ENCODE results near the gene CSF2RB. TPM values are rescaled to one million over a fixed set of nuclear protein-coding genes. Genes with fewer than 3 reads are reported as not detected.

CSF2RB gene
- total RNA-seq, 1 experiment from 2014 or later = not detected

DNA sequence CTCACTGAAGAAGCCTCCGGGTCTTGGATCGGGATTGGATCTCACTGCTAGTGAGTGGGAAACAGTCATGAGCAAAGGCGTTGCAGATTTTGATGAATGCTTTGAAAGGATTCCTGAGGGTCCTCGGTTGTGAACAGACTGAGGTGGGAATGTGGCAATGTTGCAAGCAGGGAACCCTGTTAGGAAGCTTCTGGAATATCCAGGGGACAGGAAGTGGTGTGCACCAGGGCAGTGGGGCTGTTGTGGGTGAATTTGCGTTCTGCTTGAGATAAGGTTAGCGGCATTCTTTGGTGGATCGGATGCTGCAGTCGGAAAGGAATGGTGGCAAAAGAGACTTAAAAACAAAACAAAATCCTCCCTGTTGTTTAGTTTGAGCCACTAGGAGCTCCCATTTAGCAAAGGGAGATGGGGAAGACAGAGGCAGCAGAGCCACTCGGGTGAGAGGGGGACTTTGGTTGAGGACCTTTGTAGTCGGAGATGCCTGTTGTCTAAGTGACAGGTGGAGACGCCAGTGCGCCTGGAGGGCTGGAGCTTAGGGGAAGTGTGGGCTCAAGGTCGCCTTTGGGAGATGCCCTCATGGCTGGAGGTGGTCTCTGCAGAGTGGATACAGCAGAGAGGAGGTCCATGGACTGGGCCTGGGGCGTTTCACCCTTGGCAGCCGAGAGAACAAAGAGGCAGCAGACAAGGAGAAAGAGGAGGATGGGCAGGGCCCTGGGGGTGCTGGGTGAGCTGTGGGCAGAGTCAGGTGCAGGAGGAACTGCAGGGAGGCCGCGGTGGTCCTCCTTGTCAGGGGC, 37.6 kb downstream of the CSF2RB start:
- H3K4me2 ChIP-seq (ENCODE audit: insufficient read depth, insufficient read length, low read length) = no peak overlapping the region
- H3K9me3 ChIP-seq (ENCODE audit: control insufficient read depth, low read depth, low read length) = no peaks in the 10 kb centered on the region
- H4K91ac ChIP-seq (ENCODE audit: insufficient read length, low read depth, low read length) = no peak overlapping the region
- Mint-ChIP-seq H3K27ac (no peak overlapping the region; a peak in 3 of 7 replicates), H3K36me3 (ENCODE audit: insufficient read depth in 1 of 3, low read depth in 3 of 3) (no peaks in the 10 kb centered on the region; a peak in 1 of 7 replicates), H3K9me3 (peaks cover 0 to 2% of the 10 kb centered on the region in 2 experiments; a peak in 3 of 5 replicates), H3K27me3 (ENCODE audit: low read depth) (peaks cover 33% of the 10 kb centered on the region), H3K4me3 (no peak overlapping the region), H3K4me1 (peaks cover 3 to 4% of the 10 kb centered on the region in 2 experiments; a peak in 3 of 4 replicates)
- no CpG with 5 or more reads among the region's 17 CpGs for WGBS (ENCODE audit: extremely low coverage, insufficient read length, low lambda C conversion rate)
- no peak overlapping the region for H2BK120ac ChIP-seq (ENCODE audit: low read depth, low read length, poor library complexity, severe bottlenecking)
- H3K23me2 ChIP-seq (ENCODE audit: insufficient read length, low read depth, low read length, poor library complexity, severe bottlenecking) = no peaks in the 10 kb centered on the region
- no peak overlapping the region for H3K23ac ChIP-seq (ENCODE audit: insufficient read length, low read depth, low read length)
- no peaks in the 10 kb centered on the region for H3K27me3 ChIP-seq (ENCODE audit: insufficient read depth, low read length)
- no peaks in the 10 kb centered on the region for H3K79me2 ChIP-seq (ENCODE audit: insufficient read depth, low read length)
- no peak overlapping the region for H2BK20ac ChIP-seq (ENCODE audit: low read depth, low read length, poor library complexity, severe bottlenecking)
- H4K20me1 ChIP-seq (ENCODE audit: control insufficient read depth, insufficient read depth, insufficient read length) = no peaks in the 10 kb centered on the region
- no peak overlapping the region for H4K8ac ChIP-seq (replicated peaks; ENCODE audit: insufficient read length, low read depth, low read length)
- H3K27ac ChIP-seq (ENCODE audit: insufficient read length, low read depth, low read length) = no peak overlapping the region
- H3K4me1 ChIP-seq (ENCODE audit: insufficient read depth, low read length) = no peaks in the 10 kb centered on the region
- no peak overlapping the region for H3K9ac ChIP-seq (ENCODE audit: extremely low read depth, insufficient read length, low read length)
- no peak overlapping the region for H3K4ac ChIP-seq (ENCODE audit: low read depth, low read length)
- no peak for TF ChIP-seq CTCF (conservative IDR thresholded peaks at IDR 0.05)
- no peak overlapping the region for H2BK12ac ChIP-seq (ENCODE audit: insufficient read length, low read depth, low read length)
- no peak overlapping the region for H3K56ac ChIP-seq (ENCODE audit: insufficient read length, low read depth, low read length)
- no peak overlapping the region for H4K5ac ChIP-seq (ENCODE audit: insufficient read length, low read depth, low read length)
- H3T11ph ChIP-seq (ENCODE audit: low read length) = no peak overlapping the region
- DNase-seq = no peak
- no peak overlapping the region for H2BK5ac ChIP-seq (ENCODE audit: insufficient read length, low read length)
- H3K14ac ChIP-seq (ENCODE audit: insufficient read depth, low read length) = no peak overlapping the region; the same call in 1 of the 2 replicates
- H3K18ac ChIP-seq (ENCODE audit: insufficient read length, low read depth, low read length) = no peak overlapping the region
- H2AFZ ChIP-seq (ENCODE audit: low read length) = no peak overlapping the region
- H2BK15ac ChIP-seq (ENCODE audit: low read depth, low read length) = no peak overlapping the region
- H2AK5ac ChIP-seq (ENCODE audit: insufficient read length, low read length) = no peak overlapping the region
- H3K79me1 ChIP-seq (ENCODE audit: insufficient read depth, low read depth, low read length, poor library complexity, severe bottlenecking) = no peaks in the 10 kb centered on the region
